Heart right ventricle (tissue), 16 donors: ENCODE data around the gene LRP2. TPM values are rescaled to one million over a fixed set of nuclear protein-coding genes. Genes with fewer than 3 reads are reported as not detected.
"Not testable (repeated sequence)": the region's sequence is repeated elsewhere in the genome, so short reads cannot be mapped to it uniquely, and the experiment has no call there.

Source experiments
- ATAC-seq, 8 donors: fragments of 200-7000 bp; cut with Tn5 transposase; one replicate each; pipeline ENCODE4 v1.9.1; 2020; ENCODE audit warnings: mild to moderate bottlenecking in 8 of 8, moderate library complexity in 8 of 8, moderate number of reproducible peaks in 1 of 8
- DNase-seq, 2 donors: peaks; one replicate each; pipeline ENCODE4 v3.0.0-alpha.2; 2020
- H3K27ac ChIP-seq, 10 donors: fragments of 200-600 bp; sonication (generic) in 2 of 10; one replicate each; pipeline versions ENCODE4 v1.5.0 to v1.8.0; 2020 to 2022; ENCODE audit warnings: mild to moderate bottlenecking in 3 of 10
- H3K27me3 ChIP-seq, 7 donors: fragments of 200-600 bp; one replicate each; pipeline ENCODE4 v1.8.0; 2021 to 2022; ENCODE audit warnings: mild to moderate bottlenecking in 2 of 7
- H3K36me3 ChIP-seq, 9 donors: fragments of 200-600 bp; sonication (generic) in 1 of 9; one replicate each; pipeline versions ENCODE4 v1.5.0 to v1.8.0; 2020 to 2022; ENCODE audit warnings: mild to moderate bottlenecking in 2 of 9
- H3K4me1 ChIP-seq, 9 donors: fragments of 200-600 bp; sonication (generic) in 1 of 9; one replicate each; pipeline versions ENCODE4 v1.5.0 to v1.8.0; 2020 to 2022; ENCODE audit warnings: mild to moderate bottlenecking in 4 of 9
- H3K4me3 ChIP-seq, 10 donors: fragments of 200-600 bp; sonication (generic) in 2 of 10; one replicate each; pipeline versions ENCODE4 v1.5.0 to v1.8.0; 2020 to 2022; ENCODE audit warnings: mild to moderate bottlenecking in 7 of 10, moderate library complexity in 2 of 10
- H3K9me3 ChIP-seq, 11 donors: fragments of 200-600 bp in 10 of 11; sonication (generic) in 2 of 11; one replicate each; pipeline versions ENCODE4 v1.5.0 to v1.8.0; 2013 to 2022; ENCODE audit warnings: mild to moderate bottlenecking in 2 of 11, control low read depth in 1 of 11, moderate library complexity in 1 of 11
- CTCF ChIP-seq, 9 donors: fragments of 200-600 bp; sonication (generic) in 2 of 9; IDR thresholded peaks; one replicate each; pipeline versions ENCODE4 v1.5.0 to v1.8.0; 2021 to 2022; ENCODE audit warnings: antibody characterized with exemption in 9 of 9, mild to moderate bottlenecking in 5 of 9, moderate library complexity in 1 of 9
- WGBS, 2 donors: extraction: QIAGEN DNeasy Blood & Tissue Kit; methylation state at CpG; one replicate each; pipeline ENCODE4 v1.1.7; 2013; ENCODE audit warnings: inconsistent platforms in 1 of 2; 5-methylcytosine and 5-hydroxymethylcytosine counted together
- intact Hi-C, 10 donors: fragments of 100-400 bp; cut with DNase I; formaldehyde crosslinking; loops; one replicate each; pipeline versions ENCODE4 v1.11.1 to v1.14.2; 2022
- polyA plus RNA-seq, 2 donors: library from polyadenylated mRNA; stranded (reverse); fragments of 200-250 nt; gene quantifications; one replicate each; pipeline ENCODE4 v1.2.3, GENCODE V29; 2013
- total RNA-seq, 10 donors: library from RNA; stranded (reverse); fragmentation: NEBNext Ultra II Directional in 3 of 10; extraction: Animal tissue kit (Norgen Biotek cat#: 25700) in 3 of 10; gene quantifications; one replicate each; pipeline versions ENCODE4 v1.2.1 to v1.2.4, GENCODE V29; 2021 to 2023
- donor health status: Arrhythmogenic right ventricular cardiomyopathy.
- donor health status: ischemic (EF 13 %, LVEDD 7.1; RV severe dilation, severe dysfunction).
- donor health status: healthy with polysubstance abuse.
- donor health status: DM: no; HTN: yes; CAD: no.
- donor health status: DM: no; HTN: no; CAD: no.
- donor health status: ischemic (EF 25% LVEDD 6.9; RV normal size, moderate dysfunction).
- donor health status: ischemic (EF 25% LVEDD 5.7; RV mildly dilated, moderate dysfunction).
- donor health status: healthy.
- donor health status: DM: yes; HTN: yes; CAD: no.
- donor health status: Ischemic cardiomyopathy.
- donor health status: ischemic (EF 35%, LVEDD 5.7; RV mildly dilated, moderate dysfunction).
- donor health status: nonischemic (EF 11% LVEDD 7.7; RV severe dilation, severe dysfunction).
- donor health status: DM: yes; HTN: yes; CAD: no.
- donor health status: PGD.
- donor health status: ischemic (EF 29% LVEDD 5.4; RV normal size, mild dysfunction).
- donor health status: nonischemic (EF 23%, LVEDD 6.1; RV moderate dilation, normal function).

Gene LRP2
- total and polyA plus RNA-seq, 12 donors, result 0.06 to 1.3 (median 0.27) TPM; not detected in 8

GRCh38 chr2:169329688-169330554, 32.4 kb downstream of the LRP2 start:
- H3K36me3 ChIP-seq, result no peaks in the 10 kb centered on the region
- no peak overlapping the region for H3K4me3 ChIP-seq
- no peaks in the 10 kb centered on the region for H3K4me1 ChIP-seq
- no peak for TF ChIP-seq CTCF (IDR thresholded peaks at IDR 0.05)
- DNase-seq (no peak), ATAC-seq (no peak)
- intact Hi-C loops, result no loop called here
- H3K9me3 ChIP-seq, result no peaks in the 10 kb centered on the region
- WGBS, 2 donors, result 87% methylated on average over 8 of the region's 8 CpGs
- no peak overlapping the region for H3K27ac ChIP-seq
- H3K27me3 ChIP-seq, result peaks cover 0 to 19% (median 4%) of the 10 kb centered on the region in 7 donors

GRCh38 chr2:169328785-169329184, 33.5 kb downstream of the LRP2 start:
- H3K9me3 ChIP-seq, result no peaks in the 10 kb centered on the region
- DNase-seq (no peak), ATAC-seq (no peak)
- H3K4me1 ChIP-seq, result no peaks in the 10 kb centered on the region
- WGBS, 2 donors, result 92 to 93% methylated on average over 3 of the region's 3 CpGs
- peaks cover 0 to 24% (median 7%) of the 10 kb centered on the region in 7 donors for H3K27me3 ChIP-seq
- TF ChIP-seq CTCF (IDR thresholded peaks at IDR 0.05), result no peak
- H3K4me3 ChIP-seq, result no peak overlapping the region
- H3K27ac ChIP-seq, result no peak overlapping the region
- intact Hi-C loops, result no loop called here
- no peaks in the 10 kb centered on the region for H3K36me3 ChIP-seq

GRCh38 chr2:169327837-169328236, 34.5 kb downstream of the LRP2 start:
- ATAC-seq, DNase-seq: not testable (repeated sequence)

GRCh38 chr2:169325886-169326285, 36.4 kb downstream of the LRP2 start:
- intact Hi-C loops, H3K36me3 ChIP-seq, DNase-seq, H3K4me1 ChIP-seq, ATAC-seq, H3K4me3 ChIP-seq, H3K27ac ChIP-seq, H3K9me3 ChIP-seq: not testable (repeated sequence)
- H3K27me3 ChIP-seq, result peaks cover 0 to 31% (median 14%) of the 10 kb centered on the region in 7 donors
- no CpG with 5 or more reads among the region's 4 CpGs for WGBS, 2 donors

More at GRCh38 chr2:169327837-169328236, 34.5 kb downstream of the LRP2 start:
- H3K4me3 ChIP-seq, H3K27ac ChIP-seq, H3K36me3 ChIP-seq, H3K4me1 ChIP-seq, H3K9me3 ChIP-seq, intact Hi-C loops: not testable (repeated sequence)
- peaks cover 0 to 33% (median 13%) of the 10 kb centered on the region in 7 donors for H3K27me3 ChIP-seq
- WGBS, 2 donors, result 92 to 98% methylated on average over 10 to 28 of the region's 33 CpGs

- WGBS, 2 donors, result 33 to 37% methylated on average over 5 of the region's 5 CpGs
- peaks cover 0 to 26% (median 14%) of the 10 kb centered on the region in 7 donors for H3K27me3 ChIP-seq
- H3K36me3 ChIP-seq, result no peaks in the 10 kb centered on the region
- no peak overlapping the region for H3K4me3 ChIP-seq
- ATAC-seq (no peak), DNase-seq (no peak)
- H3K27ac ChIP-seq, result no peak overlapping the region
- intact Hi-C loops, result no loop called here
- no peak for TF ChIP-seq CTCF (IDR thresholded peaks at IDR 0.05)
- H3K4me1 ChIP-seq, result no peaks in the 10 kb centered on the region
- H3K9me3 ChIP-seq, result no peaks in the 10 kb centered on the region
These were observed 37.6 kb downstream of the LRP2 start for GRCh38 chr2:169324581-169325260.
